Fibroblast of lung (primary cell): ENCODE measurements around the gene FHIT.

Experiments used
- EZH2 ChIP-seq: IDR thresholded peaks from 2 replicates; pipeline ENCODE4 v1.5.1; 2012; ENCODE audit warnings: low read length, control low read depth, mild to moderate bottlenecking; ENCODE audit errors: missing control alignments
- TF ChIP-seq, protein P1 (sequence below), 2 donors: IDR thresholded peaks in 1 of 2; conservative IDR thresholded peaks in 1 of 2; 1 replicate in 1 of 2; 2 replicates in 1 of 2; pipeline ENCODE4 v1.5.1; 2011 to 2012; ENCODE audit warnings: low read length in 2 of 2, control low read depth in 1 of 2, inconsistent platforms in 1 of 2, low read depth in 1 of 2, mild to moderate bottlenecking in 1 of 2

DNA sequence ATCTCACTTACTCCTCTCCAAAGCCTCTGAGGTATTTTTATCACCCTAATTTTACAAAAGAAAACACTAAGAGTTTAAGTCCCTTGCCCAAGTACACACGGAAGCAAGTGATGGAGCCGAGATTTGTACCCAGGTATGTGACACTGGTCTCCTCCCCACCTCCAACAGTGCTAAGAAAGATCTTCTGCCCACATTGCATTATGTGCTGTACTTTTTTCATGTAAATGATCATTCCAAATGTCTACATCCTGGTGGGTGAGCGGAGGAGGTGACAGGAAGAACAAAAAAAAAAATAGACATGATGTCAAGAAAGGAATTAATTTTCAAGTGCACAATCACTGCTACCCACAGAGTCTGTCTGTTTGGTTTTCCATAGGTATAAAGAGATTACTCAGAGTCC is 694.1 kb downstream of the FHIT start:
- TF ChIP-seq, protein P1, sequence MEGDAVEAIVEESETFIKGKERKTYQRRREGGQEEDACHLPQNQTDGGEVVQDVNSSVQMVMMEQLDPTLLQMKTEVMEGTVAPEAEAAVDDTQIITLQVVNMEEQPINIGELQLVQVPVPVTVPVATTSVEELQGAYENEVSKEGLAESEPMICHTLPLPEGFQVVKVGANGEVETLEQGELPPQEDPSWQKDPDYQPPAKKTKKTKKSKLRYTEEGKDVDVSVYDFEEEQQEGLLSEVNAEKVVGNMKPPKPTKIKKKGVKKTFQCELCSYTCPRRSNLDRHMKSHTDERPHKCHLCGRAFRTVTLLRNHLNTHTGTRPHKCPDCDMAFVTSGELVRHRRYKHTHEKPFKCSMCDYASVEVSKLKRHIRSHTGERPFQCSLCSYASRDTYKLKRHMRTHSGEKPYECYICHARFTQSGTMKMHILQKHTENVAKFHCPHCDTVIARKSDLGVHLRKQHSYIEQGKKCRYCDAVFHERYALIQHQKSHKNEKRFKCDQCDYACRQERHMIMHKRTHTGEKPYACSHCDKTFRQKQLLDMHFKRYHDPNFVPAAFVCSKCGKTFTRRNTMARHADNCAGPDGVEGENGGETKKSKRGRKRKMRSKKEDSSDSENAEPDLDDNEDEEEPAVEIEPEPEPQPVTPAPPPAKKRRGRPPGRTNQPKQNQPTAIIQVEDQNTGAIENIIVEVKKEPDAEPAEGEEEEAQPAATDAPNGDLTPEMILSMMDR (conservative IDR thresholded peaks at IDR 0.05 in 1 of 2, IDR thresholded peaks at IDR 0.05 in 1 of 2; ENCODE audit: low read depth in 1 of 2, low read length in 2 of 2) = no peak
- no peak for TF ChIP-seq EZH2
